CD4-positive, CD25-positive, alpha-beta regulatory T cell (primary cell): ENCODE measurements around the gene GCN1. TPM values are rescaled to one million over a fixed set of nuclear protein-coding genes. Genes with fewer than 3 reads are reported as not detected.
A peak's percentile ranks its signal among the peaks of the same experiment; 100 is the strongest.

Experiments used
- ATAC-seq, 2 donors: fragments of 150-1000 bp; cut with Tn5 transposase; one replicate each; pipeline ENCODE4 v1.10.0; 2021; ENCODE audit warnings: low read depth in 2 of 2, moderate number of reproducible peaks in 2 of 2, moderate library complexity in 1 of 2
- DNase-seq, 3 donors: peaks; one replicate each; pipeline versions ENCODE4 v3.0.0 to v3.0.0-alpha.2; 2012 to 2022; ENCODE audit warnings: mixed read lengths in 1 of 3
- H3K27ac ChIP-seq: one replicate; pipeline ENCODE4 v1.7.0; 2013; ENCODE audit warnings: mild to moderate bottlenecking, low read length; ENCODE audit not compliant: insufficient read depth, poor library complexity, severe bottlenecking
- H3K27me3 ChIP-seq: one replicate; pipeline ENCODE4 v1.7.0; 2013; ENCODE audit warnings: low read length; ENCODE audit not compliant: control insufficient read depth, insufficient read depth
- H3K36me3 ChIP-seq: one replicate; pipeline ENCODE4 v1.7.0; 2013; ENCODE audit warnings: mild to moderate bottlenecking, low read length, moderate library complexity; ENCODE audit not compliant: control insufficient read depth, insufficient read depth
- H3K4me1 ChIP-seq: 2 replicates; pipeline ENCODE4 v1.7.0; 2013; ENCODE audit warnings: mild to moderate bottlenecking, low read length; ENCODE audit not compliant: insufficient read depth, control insufficient read depth, poor library complexity, severe bottlenecking
- H3K4me3 ChIP-seq: one replicate; pipeline ENCODE4 v1.7.0; 2013; ENCODE audit warnings: low read depth, mild to moderate bottlenecking, low read length, moderate library complexity
- H3K9me3 ChIP-seq, 2 experiments: 1 replicate in 1 of 2; 2 replicates in 1 of 2; pipeline ENCODE4 v1.7.0; 2013; ENCODE audit warnings: low read length in 2 of 2, mild to moderate bottlenecking in 1 of 2, moderate library complexity in 1 of 2; ENCODE audit not compliant: control insufficient read depth in 2 of 2
- H3K27ac Mint-ChIP-seq, 3 donors: one replicate each; pipeline ENCODE4 v1.8.0; 2020 to 2022; ENCODE audit warnings: mild to moderate bottlenecking in 3 of 3, mixed read lengths in 3 of 3, moderate library complexity in 2 of 3
- H3K27me3 Mint-ChIP-seq: one replicate; pipeline ENCODE4 v1.8.0; 2022; ENCODE audit warnings: mild to moderate bottlenecking, mixed read lengths
- H3K36me3 Mint-ChIP-seq: one replicate; pipeline ENCODE4 v1.8.0; 2020; ENCODE audit warnings: mixed read lengths
- H3K4me1 Mint-ChIP-seq, 4 donors: one replicate each; pipeline ENCODE4 v1.8.0; 2020 to 2022; ENCODE audit warnings: mixed read lengths in 4 of 4, mild to moderate bottlenecking in 1 of 4
- H3K4me3 Mint-ChIP-seq, 4 donors: one replicate each; pipeline ENCODE4 v1.8.0; 2020 to 2022; ENCODE audit warnings: mild to moderate bottlenecking in 4 of 4, mixed read lengths in 4 of 4, moderate library complexity in 3 of 4
- H3K9me3 Mint-ChIP-seq, 7 donors: one replicate each; pipeline ENCODE4 v1.8.0; 2020 to 2022; ENCODE audit warnings: mixed read lengths in 7 of 7, mild to moderate bottlenecking in 3 of 7, moderate library complexity in 2 of 7
- polyA plus RNA-seq, 4 donors: library from polyadenylated mRNA; unstranded; fragments of 300-500 nt; fragmentation: Illumina TruSeq; gene quantifications; one replicate each; pipeline ENCODE4 v1.2.3, GENCODE V29; 2021
- total RNA-seq: library from RNA; stranded (reverse); gene quantifications from one replicate; pipeline ENCODE4 v1.2.3, GENCODE V29; 2022

GCN1 gene
- total and polyA plus RNA-seq, 5 donors from 2014 or later: 17.0 to 115 (median 22.5) TPM

DNA sequence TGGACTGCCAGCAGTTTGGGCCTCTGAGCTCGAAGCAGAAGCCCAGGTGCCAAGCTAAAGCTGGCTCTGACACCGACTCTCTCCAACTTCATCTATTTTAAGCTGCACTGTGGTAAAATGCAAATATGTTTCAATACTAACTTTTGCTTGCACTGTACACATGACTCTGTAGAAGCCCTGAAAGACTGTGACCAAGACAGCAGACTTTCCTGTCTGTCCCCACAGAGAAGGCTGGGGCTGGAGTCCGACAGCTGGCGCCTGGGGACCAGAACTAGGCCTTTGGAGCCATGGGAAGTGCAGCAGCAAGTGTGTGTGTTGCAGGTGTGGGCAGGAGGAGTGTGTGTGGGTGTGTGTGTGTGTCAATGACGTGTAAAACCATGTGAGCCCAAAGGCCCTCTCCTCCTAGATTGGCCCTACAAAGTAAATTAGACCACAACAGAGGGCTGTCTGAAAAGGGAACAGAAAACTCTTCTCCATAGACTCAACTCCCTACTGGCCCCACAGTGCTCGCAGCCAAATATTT, 61.6 kb downstream of the GCN1 start:
- no peak overlapping the region for H3K27ac Mint-ChIP-seq
- Histone ChIP-seq H3K27ac (no peak overlapping the region), H3K36me3 (peaks cover 93% of the 10 kb centered on the region), H3K4me1 (no peaks in the 10 kb centered on the region), H3K4me3 (no peak overlapping the region), H3K9me3 (no peaks in the 10 kb centered on the region), H3K27me3 (no peaks in the 10 kb centered on the region)
- H3K9me3 Mint-ChIP-seq: no peaks in the 10 kb centered on the region
- ATAC-seq (no peak), DNase-seq (no peak)
- H3K27me3 Mint-ChIP-seq: no peaks in the 10 kb centered on the region
- peaks cover 0 to 2% (median 0%) of the 10 kb centered on the region in 4 donors for H3K4me1 Mint-ChIP-seq
- no peak overlapping the region for H3K4me3 Mint-ChIP-seq
- H3K36me3 Mint-ChIP-seq: peaks cover 27% of the 10 kb centered on the region

GRCh38 chr12:120132054-120132836, 62.3 kb downstream of the GCN1 start:
- Histone ChIP-seq H3K27ac (no peak overlapping the region), H3K36me3 (peaks cover 93% of the 10 kb centered on the region), H3K4me1 (no peaks in the 10 kb centered on the region), H3K4me3 (no peak overlapping the region), H3K9me3 (no peaks in the 10 kb centered on the region), H3K27me3 (no peaks in the 10 kb centered on the region)
- Mint-ChIP-seq H3K9me3 (no peaks in the 10 kb centered on the region), H3K4me1 (peaks cover 0 to 2% (median 0%) of the 10 kb centered on the region in 4 donors), H3K4me3 (no peak overlapping the region), H3K36me3 (peaks cover 32% of the 10 kb centered on the region), H3K27me3 (no peaks in the 10 kb centered on the region), H3K27ac (peak overlapping the region in 1 of 3 donors; percentile 74)
- ATAC-seq (no peak), DNase-seq (no peak)

DNA sequence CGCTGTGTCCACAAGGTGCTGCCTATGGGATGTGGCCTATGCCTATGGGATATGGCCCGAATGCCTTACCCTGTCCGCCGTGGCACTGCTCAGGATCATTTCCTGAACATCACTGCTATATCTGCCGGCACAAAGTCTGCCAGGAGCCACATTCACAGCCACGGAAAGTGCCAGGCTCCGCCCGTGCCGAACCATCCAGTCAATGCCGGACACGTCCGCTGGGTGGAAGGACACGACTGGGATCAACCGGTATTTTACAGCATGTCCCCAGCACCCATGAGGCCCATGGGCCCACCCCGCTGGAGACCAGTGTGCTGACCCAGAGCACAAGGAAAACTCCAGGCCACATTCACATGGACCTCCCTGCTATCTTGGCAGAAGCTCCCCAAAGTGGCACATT, 63.4 kb downstream of the GCN1 start:
- H3K9me3 ChIP-seq: no peaks in the 10 kb centered on the region
- no peaks in the 10 kb centered on the region for H3K27me3 ChIP-seq
- Mint-ChIP-seq H3K27ac (no peak overlapping the region), H3K4me3 (no peak overlapping the region), H3K27me3 (no peaks in the 10 kb centered on the region), H3K4me1 (peaks cover 0 to 3% (median 0%) of the 10 kb centered on the region in 4 donors), H3K36me3 (peaks cover 40% of the 10 kb centered on the region), H3K9me3 (no peaks in the 10 kb centered on the region)
- no peak for ATAC-seq
- H3K36me3 ChIP-seq: peaks cover 89% of the 10 kb centered on the region
- H3K4me1 ChIP-seq: no peaks in the 10 kb centered on the region
- DNase-seq: no peak
- no peak overlapping the region for H3K27ac ChIP-seq
- no peak overlapping the region for H3K4me3 ChIP-seq

DNA sequence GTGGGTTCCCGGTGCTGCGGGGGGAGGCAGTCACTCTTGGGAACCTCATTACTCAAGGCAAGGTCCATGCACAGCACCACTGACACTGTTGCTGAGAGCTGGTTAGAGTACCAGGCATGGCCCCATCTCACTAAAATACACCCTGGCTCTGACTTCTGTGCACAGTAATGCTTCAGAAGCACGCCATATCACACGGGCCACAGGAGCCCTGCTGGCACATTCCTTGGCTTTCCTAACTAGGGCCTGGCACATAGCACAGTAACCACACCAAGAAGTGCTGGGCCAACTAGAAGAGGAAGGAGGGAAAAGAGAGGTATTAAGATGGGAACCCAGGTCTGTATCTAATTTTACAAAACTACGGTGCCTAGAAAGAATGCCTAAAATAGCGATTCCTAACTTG, 64.5 kb downstream of the GCN1 start:
- Histone ChIP-seq H3K27me3 (no peaks in the 10 kb centered on the region), H3K9me3 (no peaks in the 10 kb centered on the region), H3K27ac (no peak overlapping the region), H3K36me3 (peaks cover 81% of the 10 kb centered on the region), H3K4me1 (no peaks in the 10 kb centered on the region), H3K4me3 (no peak overlapping the region)
- Mint-ChIP-seq H3K4me1 (peaks cover 0 to 5% (median 2%) of the 10 kb centered on the region in 4 donors), H3K36me3 (peaks cover 39% of the 10 kb centered on the region), H3K9me3 (no peaks in the 10 kb centered on the region), H3K4me3 (no peak overlapping the region), H3K27ac (peak overlapping the region in 1 of 3 donors; percentile 44), H3K27me3 (no peaks in the 10 kb centered on the region)
- DNase-seq (no peak), ATAC-seq (no peak)

GRCh38 chr12:120126635-120127005, 67.9 kb downstream of the GCN1 start:
- Histone ChIP-seq H3K27me3 (no peaks in the 10 kb centered on the region), H3K36me3 (peaks cover 49% of the 10 kb centered on the region), H3K27ac (no peak overlapping the region), H3K9me3 (no peaks in the 10 kb centered on the region), H3K4me3 (no peak overlapping the region), H3K4me1 (peaks cover 16% of the 10 kb centered on the region)
- peaks cover 32% of the 10 kb centered on the region for H3K36me3 Mint-ChIP-seq
- no peaks in the 10 kb centered on the region for H3K27me3 Mint-ChIP-seq
- H3K4me1 Mint-ChIP-seq: peaks cover 8 to 26% (median 18%) of the 10 kb centered on the region in 4 donors
- peak overlapping the region; percentile 23 to 85 (median 34) for H3K27ac Mint-ChIP-seq
- DNase-seq (no peak), ATAC-seq (no peak)
- no peak overlapping the region for H3K4me3 Mint-ChIP-seq
- H3K9me3 Mint-ChIP-seq: no peaks in the 10 kb centered on the region

GRCh38 chr12:120125792-120126634, 68.5 kb downstream of the GCN1 start:
- Mint-ChIP-seq H3K36me3 (peaks cover 26% of the 10 kb centered on the region), H3K27me3 (no peaks in the 10 kb centered on the region)
- no peak overlapping the region for H3K27ac ChIP-seq

GRCh38 chr12:120125029-120125428, 69.5 kb downstream of the GCN1 start:
- Mint-ChIP-seq H3K9me3 (no peaks in the 10 kb centered on the region), H3K36me3 (peaks cover 26% of the 10 kb centered on the region), H3K4me3 (peak overlapping the region in 1 of 4 donors; percentile 47), H3K27ac (peak overlapping the region in 1 of 3 donors; percentile 15), H3K27me3 (no peaks in the 10 kb centered on the region), H3K4me1 (peaks cover 19 to 42% (median 31%) of the 10 kb centered on the region in 4 donors)
- Histone ChIP-seq H3K4me1 (peaks cover 29% of the 10 kb centered on the region), H3K9me3 (no peaks in the 10 kb centered on the region), H3K27me3 (no peaks in the 10 kb centered on the region), H3K4me3 (no peak overlapping the region), H3K36me3 (peaks cover 33% of the 10 kb centered on the region), H3K27ac (no peak overlapping the region)
- DNase-seq: no peak
- no peak for ATAC-seq

More at GRCh38 chr12:120125792-120126634, 68.5 kb downstream of the GCN1 start:
- ATAC-seq (no peak), DNase-seq (no peak)
- no peaks in the 10 kb centered on the region for H3K9me3 Mint-ChIP-seq
- Histone ChIP-seq H3K9me3 (no peaks in the 10 kb centered on the region), H3K27me3 (no peaks in the 10 kb centered on the region), H3K36me3 (peaks cover 43% of the 10 kb centered on the region), H3K4me3 (no peak overlapping the region), H3K4me1 (peaks cover 22% of the 10 kb centered on the region)
- H3K4me3 Mint-ChIP-seq: peak overlapping the region in 2 of 4 donors; percentile 38 to 47
- H3K4me1 Mint-ChIP-seq: peaks cover 14 to 32% (median 23%) of the 10 kb centered on the region in 4 donors
- H3K27ac Mint-ChIP-seq: peak overlapping the region in 1 of 3 donors; percentile 34
